ENCODE data around the gene PRKN.

The PRKN gene

GRCh38 chr6:162488444-162488843, 239.1 kb downstream of the PRKN start:
- 91 to 93% methylated on average over 6 of the region's 6 CpGs for WGBS, 2 experiments
- Histone ChIP-seq H3K36me3 (ENCODE audit: control insufficient read depth, insufficient read depth, low read length) (no peaks in the 10 kb centered on the region), H3K4me1 (ENCODE audit: control insufficient read depth, insufficient read depth, low read length) (no peaks in the 10 kb centered on the region), H3K27ac (ENCODE audit: insufficient read depth, low read depth, low read length, poor library complexity, severe bottlenecking) (no peak overlapping the region), H3K9me3 (ENCODE audit: control insufficient read depth, low read length) (no peaks in the 10 kb centered on the region), H3K4me3 (ENCODE audit: insufficient read depth, low read depth, low read length) (no peak overlapping the region), H3K27me3 (ENCODE audit: control insufficient read depth, insufficient read depth, low read length, poor library complexity, severe bottlenecking) (no peaks in the 10 kb centered on the region)

- no peak overlapping the region for H3K4me3 ChIP-seq (ENCODE audit: insufficient read depth, low read depth, low read length)
- H3K4me1 ChIP-seq (ENCODE audit: control insufficient read depth, insufficient read depth, low read length) = no peaks in the 10 kb centered on the region
- no peaks in the 10 kb centered on the region for H3K36me3 ChIP-seq (ENCODE audit: control insufficient read depth, insufficient read depth, low read length)
- 72 to 75% methylated on average over 2 of the region's 2 CpGs for WGBS, 2 experiments
- no peaks in the 10 kb centered on the region for H3K9me3 ChIP-seq (ENCODE audit: control insufficient read depth, low read length)
- no peaks in the 10 kb centered on the region for H3K27me3 ChIP-seq (ENCODE audit: control insufficient read depth, insufficient read depth, low read length, poor library complexity, severe bottlenecking)
- no peak overlapping the region for H3K27ac ChIP-seq (ENCODE audit: insufficient read depth, low read depth, low read length, poor library complexity, severe bottlenecking)
Measured at GRCh38 chr6:162485464-162485863, 242.1 kb downstream of the PRKN start.

- H3K27ac ChIP-seq (ENCODE audit: insufficient read depth, low read depth, low read length, poor library complexity, severe bottlenecking) = no peak overlapping the region
- no peaks in the 10 kb centered on the region for H3K4me1 ChIP-seq (ENCODE audit: control insufficient read depth, insufficient read depth, low read length)
- no peak overlapping the region for H3K4me3 ChIP-seq (ENCODE audit: insufficient read depth, low read depth, low read length)
- no peaks in the 10 kb centered on the region for H3K36me3 ChIP-seq (ENCODE audit: control insufficient read depth, insufficient read depth, low read length)
- H3K9me3 ChIP-seq (ENCODE audit: control insufficient read depth, low read length) = no peaks in the 10 kb centered on the region
- no peaks in the 10 kb centered on the region for H3K27me3 ChIP-seq (ENCODE audit: control insufficient read depth, insufficient read depth, low read length, poor library complexity, severe bottlenecking)
Measured at GRCh38 chr6:162481938-162482337, 245.6 kb downstream of the PRKN start.

- H3K4me3 ChIP-seq (ENCODE audit: insufficient read depth, low read depth, low read length) = no peak overlapping the region
- no peaks in the 10 kb centered on the region for H3K9me3 ChIP-seq (ENCODE audit: control insufficient read depth, low read length)
- 94 to 99% methylated on average over 2 of the region's 2 CpGs for WGBS, 2 experiments
- H3K27ac ChIP-seq (ENCODE audit: insufficient read depth, low read depth, low read length, poor library complexity, severe bottlenecking) = no peak overlapping the region
- H3K36me3 ChIP-seq (ENCODE audit: control insufficient read depth, insufficient read depth, low read length) = no peaks in the 10 kb centered on the region
- no peaks in the 10 kb centered on the region for H3K27me3 ChIP-seq (ENCODE audit: control insufficient read depth, insufficient read depth, low read length, poor library complexity, severe bottlenecking)
- no peaks in the 10 kb centered on the region for H3K4me1 ChIP-seq (ENCODE audit: control insufficient read depth, insufficient read depth, low read length)
Measured at GRCh38 chr6:162481320-162481719, 246.2 kb downstream of the PRKN start.

- Histone ChIP-seq H3K4me1 (ENCODE audit: control insufficient read depth, insufficient read depth, low read length) (no peaks in the 10 kb centered on the region), H3K27me3 (ENCODE audit: control insufficient read depth, insufficient read depth, low read length, poor library complexity, severe bottlenecking) (no peaks in the 10 kb centered on the region), H3K4me3 (ENCODE audit: insufficient read depth, low read depth, low read length) (no peak overlapping the region), H3K36me3 (ENCODE audit: control insufficient read depth, insufficient read depth, low read length) (no peaks in the 10 kb centered on the region), H3K27ac (ENCODE audit: insufficient read depth, low read depth, low read length, poor library complexity, severe bottlenecking) (no peak overlapping the region), H3K9me3 (ENCODE audit: control insufficient read depth, low read length) (no peaks in the 10 kb centered on the region)
- WGBS, 2 experiments = 95 to 97% methylated on average over 7 of the region's 7 CpGs
Measured at GRCh38 chr6:162478192-162478671, 249.3 kb downstream of the PRKN start.

- Histone ChIP-seq H3K27me3 (ENCODE audit: control insufficient read depth, insufficient read depth, low read length, poor library complexity, severe bottlenecking) (no peaks in the 10 kb centered on the region), H3K4me1 (ENCODE audit: control insufficient read depth, insufficient read depth, low read length) (no peaks in the 10 kb centered on the region), H3K4me3 (ENCODE audit: insufficient read depth, low read depth, low read length) (no peak overlapping the region), H3K27ac (ENCODE audit: insufficient read depth, low read depth, low read length, poor library complexity, severe bottlenecking) (no peak overlapping the region), H3K9me3 (ENCODE audit: control insufficient read depth, low read length) (no peaks in the 10 kb centered on the region), H3K36me3 (ENCODE audit: control insufficient read depth, insufficient read depth, low read length) (no peaks in the 10 kb centered on the region)
- WGBS, 2 experiments = 68 to 78% methylated on average over 1 to 2 of the region's 2 CpGs
Measured at GRCh38 chr6:162474722-162475121, 252.8 kb downstream of the PRKN start.

GRCh38 chr6:162471842-162472241, 255.7 kb downstream of the PRKN start:
- Histone ChIP-seq H3K4me1 (ENCODE audit: control insufficient read depth, insufficient read depth, low read length) (no peaks in the 10 kb centered on the region), H3K9me3 (ENCODE audit: control insufficient read depth, low read length) (no peaks in the 10 kb centered on the region), H3K4me3 (ENCODE audit: insufficient read depth, low read depth, low read length) (no peak overlapping the region), H3K27me3 (ENCODE audit: control insufficient read depth, insufficient read depth, low read length, poor library complexity, severe bottlenecking) (no peaks in the 10 kb centered on the region), H3K36me3 (ENCODE audit: control insufficient read depth, insufficient read depth, low read length) (no peaks in the 10 kb centered on the region), H3K27ac (ENCODE audit: insufficient read depth, low read depth, low read length, poor library complexity, severe bottlenecking) (no peak overlapping the region)
- WGBS, 2 experiments = 95% methylated on average over 2 of the region's 2 CpGs

GRCh38 chr6:162468326-162468725, 259.2 kb downstream of the PRKN start:
- Histone ChIP-seq H3K27me3 (ENCODE audit: control insufficient read depth, insufficient read depth, low read length, poor library complexity, severe bottlenecking) (no peaks in the 10 kb centered on the region), H3K27ac (ENCODE audit: insufficient read depth, low read depth, low read length, poor library complexity, severe bottlenecking) (no peak overlapping the region), H3K4me3 (ENCODE audit: insufficient read depth, low read depth, low read length) (no peak overlapping the region), H3K9me3 (ENCODE audit: control insufficient read depth, low read length) (no peaks in the 10 kb centered on the region), H3K36me3 (ENCODE audit: control insufficient read depth, insufficient read depth, low read length) (no peaks in the 10 kb centered on the region), H3K4me1 (ENCODE audit: control insufficient read depth, insufficient read depth, low read length) (no peaks in the 10 kb centered on the region)
- WGBS, 2 experiments = 86 to 98% methylated on average over 2 of the region's 2 CpGs

GRCh38 chr6:162467679-162468078, 259.9 kb downstream of the PRKN start:
- Histone ChIP-seq H3K4me3 (ENCODE audit: insufficient read depth, low read depth, low read length) (no peak overlapping the region), H3K9me3 (ENCODE audit: control insufficient read depth, low read length) (no peaks in the 10 kb centered on the region), H3K27me3 (ENCODE audit: control insufficient read depth, insufficient read depth, low read length, poor library complexity, severe bottlenecking) (no peaks in the 10 kb centered on the region), H3K4me1 (ENCODE audit: control insufficient read depth, insufficient read depth, low read length) (no peaks in the 10 kb centered on the region), H3K27ac (ENCODE audit: insufficient read depth, low read depth, low read length, poor library complexity, severe bottlenecking) (no peak overlapping the region), H3K36me3 (ENCODE audit: control insufficient read depth, insufficient read depth, low read length) (no peaks in the 10 kb centered on the region)
- 87 to 91% methylated on average over 9 of the region's 9 CpGs for WGBS, 2 experiments

GRCh38 chr6:162463576-162463975, 264.0 kb downstream of the PRKN start:
- no peaks in the 10 kb centered on the region for H3K4me1 ChIP-seq (ENCODE audit: control insufficient read depth, insufficient read depth, low read length)
- H3K27me3 ChIP-seq (ENCODE audit: control insufficient read depth, insufficient read depth, low read length, poor library complexity, severe bottlenecking) = no peaks in the 10 kb centered on the region
- no peak overlapping the region for H3K4me3 ChIP-seq (ENCODE audit: insufficient read depth, low read depth, low read length)
- H3K36me3 ChIP-seq (ENCODE audit: control insufficient read depth, insufficient read depth, low read length) = no peaks in the 10 kb centered on the region
- H3K9me3 ChIP-seq (ENCODE audit: control insufficient read depth, low read length) = peaks cover 2% of the 10 kb centered on the region
- WGBS, 2 experiments = 88 to 93% methylated on average over 1 of the region's 1 CpG
- no peak overlapping the region for H3K27ac ChIP-seq (ENCODE audit: insufficient read depth, low read depth, low read length, poor library complexity, severe bottlenecking)

GRCh38 chr6:162459985-162460384, 267.6 kb downstream of the PRKN start:
- Histone ChIP-seq H3K27me3 (ENCODE audit: control insufficient read depth, insufficient read depth, low read length, poor library complexity, severe bottlenecking) (no peaks in the 10 kb centered on the region), H3K4me3 (ENCODE audit: insufficient read depth, low read depth, low read length) (no peak overlapping the region), H3K9me3 (ENCODE audit: control insufficient read depth, low read length) (peaks cover 2% of the 10 kb centered on the region), H3K4me1 (ENCODE audit: control insufficient read depth, insufficient read depth, low read length) (no peaks in the 10 kb centered on the region), H3K27ac (ENCODE audit: insufficient read depth, low read depth, low read length, poor library complexity, severe bottlenecking) (no peak overlapping the region), H3K36me3 (ENCODE audit: control insufficient read depth, insufficient read depth, low read length) (no peaks in the 10 kb centered on the region)
